Endometrial microvascular endothelial cells (primary cell): ENCODE measurements around the gene ADRA2A. TPM values are rescaled to one million over a fixed set of nuclear protein-coding genes. Genes with fewer than 3 reads are reported as not detected.

Source experiments
- in situ Hi-C: cut with HindIII; loops from 2 replicates; pipeline ENCODE4 v1.10.0; 2017; ENCODE audit warnings: low sequenced_read_pairs, low pct_unique_long_range_greater_than_20kb; ENCODE audit errors: inconsistent ontology term
- total RNA-seq: library from RNA; depleted of rRNA; stranded (reverse); fragments of >200 nt; gene quantifications from one replicate; pipeline ENCODE4 v1.2.3, GENCODE V29; 2015; ENCODE audit errors: inconsistent ontology term

Gene ADRA2A
- not detected for total RNA-seq

GRCh38 chr10:111076682-111077478 lies at the start of gene ADRA2A:
Gene ADRA2A, plus strand, starts transcription at chr10:111077029. Its CDS starts 968 bp downstream, at chr10:111077997.
- in situ Hi-C loops, result no loop called here

- in situ Hi-C loops, result no loop called here
Observed at GRCh38 chr10:111030042-111030750, 46.6 kb upstream of the ADRA2A start.

- in situ Hi-C loops, result no loop called here
Observed at GRCh38 chr10:111034598-111035310, 42.1 kb upstream of the ADRA2A start.

- in situ Hi-C loops, result no loop called here
Observed at GRCh38 chr10:111035542-111035941, 41.3 kb upstream of the ADRA2A start.

GRCh38 chr10:111037858-111038257 lies 39.0 kb upstream of the ADRA2A start:
- in situ Hi-C loops, result no loop called here

- in situ Hi-C loops, result no loop called here
Observed at GRCh38 chr10:111039522-111039921, 37.3 kb upstream of the ADRA2A start.

- in situ Hi-C loops, result no loop called here
Observed at GRCh38 chr10:111057006-111057405, 19.8 kb upstream of the ADRA2A start.

GRCh38 chr10:111063471-111063870 lies 13.4 kb upstream of the ADRA2A start:
- in situ Hi-C loops, result no loop called here

- in situ Hi-C loops, result no loop called here
Observed at GRCh38 chr10:111072232-111072631, 4.6 kb upstream of the ADRA2A start.

- in situ Hi-C loops, result no loop called here
Observed at GRCh38 chr10:111075577-111076185, 1.1 kb upstream of the ADRA2A start.

- in situ Hi-C loops, result no loop called here
Observed at GRCh38 chr10:111076191-111076681, 593 bp upstream of the ADRA2A start.

- in situ Hi-C loops, result no loop called here
Observed at GRCh38 chr10:111077479-111077784, 603 bp downstream of the ADRA2A start.

GRCh38 chr10:111077785-111078504 lies 1.1 kb downstream of the ADRA2A start:
- in situ Hi-C loops, result no loop called here

- in situ Hi-C loops, result no loop called here
Observed at GRCh38 chr10:111078505-111079185, 1.8 kb downstream of the ADRA2A start.

GRCh38 chr10:111079241-111079760 lies 2.5 kb downstream of the ADRA2A start:
- in situ Hi-C loops, result no loop called here

- in situ Hi-C loops, result no loop called here
Observed at GRCh38 chr10:111079781-111080180, 3.0 kb downstream of the ADRA2A start.

- in situ Hi-C loops, result no loop called here
Observed at GRCh38 chr10:111080224-111080623, 3.4 kb downstream of the ADRA2A start.

GRCh38 chr10:111081595-111081994 lies 4.8 kb downstream of the ADRA2A start:
- in situ Hi-C loops, result no loop called here
